RWPE2 (cell line): Measurements from ENCODE around the gene TMEM178B.

Experiments
- ATAC-seq: fragments of 200-7000 bp; cut with Tn5 transposase; 3 replicates; pipeline ENCODE4 v1.9.1; 2021; ENCODE audit warnings: low read depth
- DNase-seq: peaks from one replicate; pipeline ENCODE4 v3.0.0-alpha.2; 2020; ENCODE audit warnings: low spot score
- H3K27ac ChIP-seq: fragments of 450-650 bp; 2 replicates; pipeline ENCODE4 v1.5.1; 2017; ENCODE audit warnings: mild to moderate bottlenecking; ENCODE audit not compliant: poor library complexity, severe bottlenecking
- H3K27me3 ChIP-seq: fragments of 250-450 bp; sonication (Bioruptor Pico); 2 replicates; pipeline ENCODE4 v1.5.1; 2021; ENCODE audit warnings: mild to moderate bottlenecking, moderate library complexity; ENCODE audit not compliant: insufficient read depth, poor library complexity, severe bottlenecking
- H3K36me3 ChIP-seq: fragments of 250-450 bp; sonication (Bioruptor Pico); 2 replicates; pipeline ENCODE4 v1.5.1; 2020; ENCODE audit warnings: low read depth, mild to moderate bottlenecking, moderate library complexity
- H3K4me1 ChIP-seq: fragments of 250-450 bp; sonication (Bioruptor Pico); 2 replicates; pipeline ENCODE4 v1.5.1; 2021; ENCODE audit warnings: mild to moderate bottlenecking, moderate library complexity; ENCODE audit not compliant: insufficient read depth, poor library complexity, severe bottlenecking
- H3K4me3 ChIP-seq: fragments of 250-450 bp; sonication (Bioruptor Pico); 2 replicates; pipeline ENCODE4 v1.5.1; 2021; ENCODE audit warnings: mild to moderate bottlenecking, moderate library complexity; ENCODE audit not compliant: severe bottlenecking
- H3K9me3 ChIP-seq: fragments of 250-450 bp; sonication (Bioruptor Pico); 2 replicates; pipeline ENCODE4 v1.5.1; 2021; ENCODE audit warnings: mild to moderate bottlenecking, moderate library complexity; ENCODE audit not compliant: severe bottlenecking
- CTCF ChIP-seq: fragments of 450-650 bp; IDR thresholded peaks from one replicate; pipeline ENCODE4 v1.5.1; 2017; ENCODE audit warnings: mild to moderate bottlenecking, moderate library complexity; ENCODE audit not compliant: poor library complexity, severe bottlenecking

Gene TMEM178B

GRCh38 chr7:141239661-141240060 lies 165.8 kb downstream of the TMEM178B start:
- Histone ChIP-seq H3K27ac (no peak overlapping the region), H3K4me1 (no peaks in the 10 kb centered on the region), H3K4me3 (no peak overlapping the region), H3K9me3 (no peaks in the 10 kb centered on the region), H3K36me3 (no peaks in the 10 kb centered on the region), H3K27me3 (no peaks in the 10 kb centered on the region)
- ATAC-seq (no peak), DNase-seq (no peak)
- TF ChIP-seq CTCF: no peak

DNA sequence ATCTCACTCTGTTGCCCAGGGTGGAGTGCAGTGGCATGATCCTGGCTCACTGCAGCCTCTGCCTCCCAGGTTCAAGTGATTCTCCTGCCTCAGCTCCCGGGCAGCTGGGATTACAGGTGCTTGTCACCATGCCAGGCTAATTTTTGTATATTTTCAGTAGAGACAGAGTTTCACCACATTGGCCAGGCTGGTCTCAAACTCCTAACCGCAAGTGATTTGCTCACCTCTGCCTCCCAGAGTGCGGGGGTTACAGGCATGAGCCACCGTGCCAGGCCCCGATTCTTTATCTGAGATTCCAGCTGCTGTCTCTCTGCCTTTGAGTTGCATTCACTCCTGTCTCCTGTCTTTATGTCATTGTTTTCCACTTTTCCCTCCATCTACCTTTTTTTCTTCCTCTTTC lies 168.7 kb downstream of the TMEM178B start:
- no peaks in the 10 kb centered on the region for H3K36me3 ChIP-seq
- ATAC-seq (no peak), DNase-seq (no peak)
- H3K9me3 ChIP-seq: no peaks in the 10 kb centered on the region
- no peaks in the 10 kb centered on the region for H3K27me3 ChIP-seq
- no peak for TF ChIP-seq CTCF
- no peaks in the 10 kb centered on the region for H3K4me1 ChIP-seq
- H3K27ac ChIP-seq: no peak overlapping the region
- H3K4me3 ChIP-seq: no peak overlapping the region

DNA sequence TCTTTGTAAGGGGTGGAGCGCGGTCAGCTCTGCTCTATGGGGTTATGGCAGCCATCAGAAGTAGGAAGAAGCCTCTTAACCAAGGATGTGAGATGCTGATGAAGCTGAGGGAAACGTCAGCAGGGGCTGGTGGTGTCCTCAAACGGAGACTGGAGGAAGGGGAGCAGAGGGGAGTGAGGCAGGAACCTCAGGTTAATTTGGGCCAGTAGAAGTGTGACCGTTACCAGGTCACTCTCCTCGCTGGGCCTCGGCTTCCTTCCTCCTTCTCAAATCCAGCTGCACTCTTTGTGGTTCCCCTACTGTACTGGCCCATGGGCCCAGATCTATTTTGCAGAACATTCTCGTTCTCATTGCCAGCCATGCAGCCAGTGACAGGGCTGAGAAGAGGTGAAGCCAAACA lies 169.5 kb downstream of the TMEM178B start:
- no peak for ATAC-seq
- H3K36me3 ChIP-seq: no peaks in the 10 kb centered on the region
- no peak for TF ChIP-seq CTCF

DNA sequence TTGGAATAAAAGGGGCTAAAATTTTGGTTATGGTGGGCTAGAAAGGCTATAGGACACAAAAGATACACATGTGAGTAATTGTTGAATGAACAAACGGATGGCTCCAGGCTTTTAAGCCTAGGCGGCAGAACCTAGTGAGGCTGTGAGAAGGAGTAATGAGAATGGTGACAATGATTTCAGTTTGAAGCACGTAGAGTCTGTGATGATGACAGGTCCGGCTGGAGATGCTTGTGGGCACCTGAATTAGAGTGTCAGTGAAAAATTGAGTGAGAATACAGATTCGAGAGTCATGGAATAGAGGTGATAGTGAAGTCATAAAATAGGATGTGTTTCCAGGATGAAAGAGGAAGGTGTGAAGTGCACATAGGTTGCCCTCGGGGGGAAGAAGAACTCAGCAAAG lies 170.6 kb downstream of the TMEM178B start:
- H3K4me1 ChIP-seq: no peaks in the 10 kb centered on the region
- H3K4me3 ChIP-seq: no peak overlapping the region
- DNase-seq: no peak
- H3K9me3 ChIP-seq: no peaks in the 10 kb centered on the region
- H3K36me3 ChIP-seq: no peaks in the 10 kb centered on the region
- TF ChIP-seq CTCF: no peak
- no peak overlapping the region for H3K27ac ChIP-seq
- no peak for ATAC-seq
- no peaks in the 10 kb centered on the region for H3K27me3 ChIP-seq

More for the DNA sequence above, 169.5 kb downstream of the TMEM178B start:
- Histone ChIP-seq H3K27me3 (no peaks in the 10 kb centered on the region), H3K4me3 (no peak overlapping the region), H3K4me1 (no peaks in the 10 kb centered on the region), H3K9me3 (no peaks in the 10 kb centered on the region), H3K27ac (no peak overlapping the region)
- DNase-seq: no peak

DNA sequence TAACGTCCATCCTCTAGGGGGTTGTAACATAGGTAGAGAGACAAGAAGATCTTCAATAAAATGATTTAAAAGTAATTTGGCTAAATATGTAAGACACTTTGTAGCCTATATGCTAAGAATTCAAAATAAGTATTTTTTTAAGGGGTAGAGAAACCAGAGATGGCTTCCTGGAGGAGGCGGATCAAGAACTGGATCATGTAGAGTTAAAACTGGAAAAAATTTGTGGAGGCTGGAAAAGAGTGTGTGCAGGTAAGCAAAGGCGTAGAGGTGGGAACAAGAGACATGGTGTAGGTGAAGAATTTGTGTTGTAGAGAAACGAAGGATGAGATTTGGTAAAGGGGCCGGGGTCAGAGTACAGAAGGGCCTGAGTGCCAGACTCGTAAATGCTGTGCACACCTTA lies 172.6 kb downstream of the TMEM178B start:
- Histone ChIP-seq H3K27ac (no peak overlapping the region), H3K4me1 (no peaks in the 10 kb centered on the region), H3K4me3 (no peak overlapping the region), H3K27me3 (no peaks in the 10 kb centered on the region), H3K36me3 (no peaks in the 10 kb centered on the region), H3K9me3 (no peaks in the 10 kb centered on the region)
- no peak for TF ChIP-seq CTCF
- ATAC-seq (no peak), DNase-seq (no peak)
